IPS-18c (cell line): Measurements from ENCODE around the gene SLA2.
"Not testable (repeated sequence)": the region's sequence is repeated elsewhere in the genome, so short reads cannot be mapped to it uniquely, and the experiment has no call there.

Experiments used
- H3K4me3 ChIP-seq: 2 replicates; pipeline ENCODE4 v1.7.0; 2013; ENCODE audit warnings: low read depth, mild to moderate bottlenecking, low read length, moderate library complexity; ENCODE audit not compliant: insufficient read depth
- H3K9me3 ChIP-seq: one replicate; pipeline ENCODE4 v1.6.1; 2013; ENCODE audit warnings: mild to moderate bottlenecking, low read length, moderate library complexity; ENCODE audit not compliant: control insufficient read depth, insufficient read depth

The SLA2 gene

GRCh38 chr20:36624944-36625324 is 21.1 kb downstream of the SLA2 start:
- Histone ChIP-seq H3K9me3 (no peaks in the 10 kb centered on the region), H3K4me3 (no peak overlapping the region)

GRCh38 chr20:36624068-36624943 is 21.7 kb downstream of the SLA2 start:
- Histone ChIP-seq H3K9me3 (no peaks in the 10 kb centered on the region), H3K4me3 (no peak overlapping the region)

- Histone ChIP-seq H3K9me3 (no peaks in the 10 kb centered on the region), H3K4me3 (no peak overlapping the region)
Observed at GRCh38 chr20:36623444-36623843, 22.6 kb downstream of the SLA2 start.

- Histone ChIP-seq H3K4me3 (no peak overlapping the region), H3K9me3 (no peaks in the 10 kb centered on the region)
Observed at GRCh38 chr20:36620917-36621316, 25.1 kb downstream of the SLA2 start.

GRCh38 chr20:36614781-36615557 is 31.0 kb downstream of the SLA2 start:
- no peak overlapping the region for H3K4me3 ChIP-seq
- H3K9me3 ChIP-seq = no peaks in the 10 kb centered on the region

GRCh38 chr20:36613974-36614373 is 32.0 kb downstream of the SLA2 start:
- H3K4me3 ChIP-seq = no peak overlapping the region

GRCh38 chr20:36611625-36612024 is 34.4 kb downstream of the SLA2 start:
- Histone ChIP-seq H3K9me3 (no peaks in the 10 kb centered on the region), H3K4me3 (no peak overlapping the region)

More at GRCh38 chr20:36613974-36614373, 32.0 kb downstream of the SLA2 start:
- H3K9me3 ChIP-seq = no peaks in the 10 kb centered on the region

GRCh38 chr20:36608388-36608728 is 37.6 kb downstream of the SLA2 start:
- H3K4me3 ChIP-seq, H3K9me3 ChIP-seq: not testable (repeated sequence)

- H3K9me3 ChIP-seq = no peaks in the 10 kb centered on the region
- H3K4me3 ChIP-seq = no peak overlapping the region
Observed at GRCh38 chr20:36607586-36608387, 38.2 kb downstream of the SLA2 start.

GRCh38 chr20:36606158-36607066 is 39.6 kb downstream of the SLA2 start:
- peak overlapping the region; percentile 98 for H3K4me3 ChIP-seq
- H3K9me3 ChIP-seq = no peaks in the 10 kb centered on the region

GRCh38 chr20:36605399-36606157 is 40.4 kb downstream of the SLA2 start, which contains the start of gene RAB5IF:
Gene RAB5IF (plus strand): TSS chr20:36605779. CDS start chr20:36605952, 173 bp downstream.
- H3K9me3 ChIP-seq = no peaks in the 10 kb centered on the region
- H3K4me3 ChIP-seq = peak within 1 kb of the TSS; percentile 98

- peak overlapping the region; percentile 2; the same call in 1 of the 2 replicates for H3K4me3 ChIP-seq
- no peaks in the 10 kb centered on the region for H3K9me3 ChIP-seq
Observed at GRCh38 chr20:36604952-36605398, 41.0 kb downstream of the SLA2 start.

- H3K4me3 ChIP-seq = no peak overlapping the region
- H3K9me3 ChIP-seq = no peaks in the 10 kb centered on the region
Observed at GRCh38 chr20:36601540-36601939, 44.5 kb downstream of the SLA2 start.

- no peaks in the 10 kb centered on the region for H3K9me3 ChIP-seq
- no peak overlapping the region for H3K4me3 ChIP-seq
Observed at GRCh38 chr20:36599912-36600345, 46.1 kb downstream of the SLA2 start.

- Histone ChIP-seq H3K4me3 (no peak overlapping the region), H3K9me3 (no peaks in the 10 kb centered on the region)
Observed at GRCh38 chr20:36593347-36593929, 52.6 kb downstream of the SLA2 start.
